ENCODE data around the gene IQCN. TPM values are rescaled to one million over a fixed set of nuclear protein-coding genes. Genes with fewer than 3 reads are reported as not detected.

Gene IQCN
- total RNA-seq, 2 experiments from 2014 or later, result 0.38 to 1.1 TPM

DNA sequence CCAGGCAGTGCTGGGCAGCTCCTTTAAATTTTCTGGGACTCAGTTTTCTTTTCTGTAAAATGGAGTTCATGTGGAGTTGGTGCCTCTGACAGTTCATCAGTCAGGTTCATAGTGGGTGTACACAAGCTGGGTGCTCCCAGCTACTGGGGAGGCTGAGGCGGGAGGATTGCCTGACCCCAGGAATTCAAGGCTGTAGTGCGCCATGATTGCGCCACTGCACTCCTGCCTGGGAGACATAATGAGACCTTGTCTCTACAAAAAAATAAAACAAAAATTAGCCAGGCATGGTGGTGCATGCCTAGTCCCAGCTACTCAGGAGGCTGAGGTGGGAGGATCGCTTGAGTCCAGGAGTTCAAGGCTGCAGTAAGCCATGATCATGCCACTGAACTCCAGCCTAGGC, 21.1 kb downstream of the IQCN start:
- H4K20me1 ChIP-seq (ENCODE audit: insufficient read depth, low read length), result no peaks in the 10 kb centered on the region
- H3K9me2 ChIP-seq (ENCODE audit: insufficient read depth, low read length), result no peaks in the 10 kb centered on the region
- no peaks in the 10 kb centered on the region for H3K36me3 ChIP-seq (ENCODE audit: insufficient read depth, low read length)
- no peak for TF ChIP-seq EZH2phosphoT487 (IDR thresholded peaks at IDR 0.05; ENCODE audit: borderline replicate concordance, low read depth, low read length)
- TF ChIP-seq, protein P1, sequence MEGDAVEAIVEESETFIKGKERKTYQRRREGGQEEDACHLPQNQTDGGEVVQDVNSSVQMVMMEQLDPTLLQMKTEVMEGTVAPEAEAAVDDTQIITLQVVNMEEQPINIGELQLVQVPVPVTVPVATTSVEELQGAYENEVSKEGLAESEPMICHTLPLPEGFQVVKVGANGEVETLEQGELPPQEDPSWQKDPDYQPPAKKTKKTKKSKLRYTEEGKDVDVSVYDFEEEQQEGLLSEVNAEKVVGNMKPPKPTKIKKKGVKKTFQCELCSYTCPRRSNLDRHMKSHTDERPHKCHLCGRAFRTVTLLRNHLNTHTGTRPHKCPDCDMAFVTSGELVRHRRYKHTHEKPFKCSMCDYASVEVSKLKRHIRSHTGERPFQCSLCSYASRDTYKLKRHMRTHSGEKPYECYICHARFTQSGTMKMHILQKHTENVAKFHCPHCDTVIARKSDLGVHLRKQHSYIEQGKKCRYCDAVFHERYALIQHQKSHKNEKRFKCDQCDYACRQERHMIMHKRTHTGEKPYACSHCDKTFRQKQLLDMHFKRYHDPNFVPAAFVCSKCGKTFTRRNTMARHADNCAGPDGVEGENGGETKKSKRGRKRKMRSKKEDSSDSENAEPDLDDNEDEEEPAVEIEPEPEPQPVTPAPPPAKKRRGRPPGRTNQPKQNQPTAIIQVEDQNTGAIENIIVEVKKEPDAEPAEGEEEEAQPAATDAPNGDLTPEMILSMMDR (conservative IDR thresholded peaks at IDR 0.05; ENCODE audit: low read length), result no peak
- BruUV-seq (replicated peaks), result no TSS peak
- H2AFZ ChIP-seq (ENCODE audit: low read length), result no peak overlapping the region
- H3K27ac ChIP-seq (ENCODE audit: low read depth, low read length, poor library complexity, severe bottlenecking), result no peak overlapping the region
- intact Hi-C loops (cut with micrococcal nuclease; ENCODE audit: unreplicated experiment), result no loop called here
- no peak for DNase-seq (ENCODE audit: low spot score)
- H3K4me1 ChIP-seq (ENCODE audit: insufficient read depth, low read length, poor library complexity, severe bottlenecking), result peaks cover 24% of the 10 kb centered on the region
- H3K79me2 ChIP-seq (ENCODE audit: insufficient read depth, low read depth, low read length), result no peaks in the 10 kb centered on the region
- no peak overlapping the region for H3K4me3 ChIP-seq (ENCODE audit: low read depth, low read length, poor library complexity, severe bottlenecking)
- no peak overlapping the region for H3K4me2 ChIP-seq (ENCODE audit: low read length)
- no peaks in the 10 kb centered on the region for H3K9me3 ChIP-seq (ENCODE audit: low read length)
- CTCF ChIA-PET (ENCODE audit: unreplicated experiment), result interaction anchor here (0.8 kb wide), 1 partner anchor 76 kb away, joined by 3 read pairs; no protein-coding TSS in a partner anchor
- POLR2A ChIA-PET, result interaction anchor here (1.1 to 1.4 kb wide), 3 partner anchors 44 to 76 kb away, joined by 3 to 4 read pairs (median 4); partner anchors contain the start of gene RAB3A

DNA sequence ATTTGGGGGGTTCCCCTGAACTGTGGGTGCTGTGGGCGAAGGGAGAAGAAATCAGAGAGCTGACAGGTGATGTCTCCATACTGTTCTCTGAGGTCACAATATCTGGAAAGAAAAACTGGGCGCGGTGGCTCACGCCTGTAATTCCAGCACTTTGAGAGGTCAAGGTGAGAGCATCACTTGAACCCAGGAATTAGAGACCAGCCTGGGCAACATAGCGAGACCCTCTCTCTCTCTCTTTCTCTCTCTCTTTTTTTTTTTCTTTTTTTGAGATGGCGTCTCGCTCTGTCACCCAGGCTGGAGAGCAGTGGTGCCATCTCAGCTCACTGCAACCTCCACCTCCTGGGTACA, 21.9 kb downstream of the IQCN start:
- POLR2A ChIA-PET, result interaction anchor here (1.1 kb wide), 1 partner anchor 76 kb away, joined by 3 read pairs; no protein-coding TSS in a partner anchor
- no peaks in the 10 kb centered on the region for H3K79me2 ChIP-seq (ENCODE audit: insufficient read depth, low read depth, low read length)
- no peaks in the 10 kb centered on the region for H4K20me1 ChIP-seq (ENCODE audit: insufficient read depth, low read length)
- CTCF ChIA-PET (ENCODE audit: unreplicated experiment), result interaction anchor here (0.9 to 1.6 kb wide), 2 partner anchors 44 to 59 kb away, joined by 4 to 6 read pairs; partner anchors contain the start of gene MPV17L2
- TF ChIP-seq, protein P1 (conservative IDR thresholded peaks at IDR 0.05; ENCODE audit: low read length), result no peak
- no peak for TF ChIP-seq EZH2phosphoT487 (IDR thresholded peaks at IDR 0.05; ENCODE audit: borderline replicate concordance, low read depth, low read length)
- no peak overlapping the region for H3K4me3 ChIP-seq (ENCODE audit: low read depth, low read length, poor library complexity, severe bottlenecking)
- H3K36me3 ChIP-seq (ENCODE audit: insufficient read depth, low read length), result no peaks in the 10 kb centered on the region
- DNase-seq (ENCODE audit: low spot score), result no peak
- no peak overlapping the region for H3K4me2 ChIP-seq (ENCODE audit: low read length)
- H3K9me2 ChIP-seq (ENCODE audit: insufficient read depth, low read length), result no peaks in the 10 kb centered on the region
- no peak overlapping the region for H2AFZ ChIP-seq (ENCODE audit: low read length)
- peaks cover 24% of the 10 kb centered on the region for H3K4me1 ChIP-seq (ENCODE audit: insufficient read depth, low read length, poor library complexity, severe bottlenecking)
- no TSS peak for BruUV-seq (replicated peaks)
- intact Hi-C loops (cut with micrococcal nuclease; ENCODE audit: unreplicated experiment), result no loop called here
- no peaks in the 10 kb centered on the region for H3K9me3 ChIP-seq (ENCODE audit: low read length)
- no peak overlapping the region for H3K27ac ChIP-seq (ENCODE audit: low read depth, low read length, poor library complexity, severe bottlenecking)

DNA sequence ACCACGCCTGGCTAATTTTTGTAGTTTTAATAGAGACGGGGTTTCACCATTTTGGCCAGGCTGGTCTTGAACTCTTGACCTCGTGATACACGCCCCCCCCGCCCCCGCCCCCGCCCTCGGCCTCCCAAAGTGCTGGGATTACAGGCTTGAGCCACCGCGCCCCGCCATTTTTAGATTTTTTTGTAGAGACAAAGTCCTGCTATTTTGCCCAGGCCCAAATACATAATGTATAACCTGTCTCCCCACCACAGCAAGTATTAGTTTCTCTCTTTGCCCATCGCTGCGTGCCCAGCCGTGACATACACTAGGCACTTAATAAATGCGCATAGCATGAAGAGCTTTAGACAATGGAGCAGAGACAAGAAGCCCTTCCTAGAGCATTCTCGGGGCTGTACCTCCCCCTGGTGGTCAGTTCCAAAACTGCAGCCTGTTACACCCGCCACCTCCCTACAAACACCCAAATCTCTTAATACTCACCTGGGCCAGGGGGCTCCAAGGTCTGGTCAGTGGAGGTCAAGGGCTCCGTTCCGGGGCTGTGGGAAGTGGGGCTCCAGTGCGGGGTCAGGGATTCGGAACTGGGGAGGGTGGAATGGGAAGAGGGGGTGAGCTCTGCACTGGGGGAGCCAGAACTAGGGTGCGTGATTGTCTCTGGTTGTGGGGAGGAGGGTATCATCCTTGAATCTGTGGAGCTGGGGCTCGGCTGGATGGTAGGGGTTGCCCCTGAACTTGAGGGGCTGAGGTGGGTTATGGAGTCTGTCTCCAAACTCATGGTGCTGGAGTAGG, 22.5 kb downstream of the IQCN start:
- TF ChIP-seq, protein P1 (conservative IDR thresholded peaks at IDR 0.05; ENCODE audit: low read length), result peak; percentile 99
- TF ChIP-seq EZH2phosphoT487 (IDR thresholded peaks at IDR 0.05; ENCODE audit: borderline replicate concordance, low read depth, low read length), result no peak
- BruUV-seq (replicated peaks), result no TSS peak

More for the DNA sequence above, 22.5 kb downstream of the IQCN start:
- CTCF ChIA-PET (ENCODE audit: unreplicated experiment), result interaction anchor here (0.9 to 1.6 kb wide), 2 partner anchors 43 to 59 kb away, joined by 4 to 6 read pairs; partner anchors contain the start of gene MPV17L2
- no peak overlapping the region for H3K4me2 ChIP-seq (ENCODE audit: low read length)
- peak; percentile 74 for DNase-seq (ENCODE audit: low spot score)
- intact Hi-C loops (cut with micrococcal nuclease; ENCODE audit: unreplicated experiment), result loop anchor here (1.0 to 2.0 kb wide), 2 partner anchors 23 to 43 kb away; no protein-coding TSS in a partner anchor
- no peaks in the 10 kb centered on the region for H3K9me3 ChIP-seq (ENCODE audit: low read length)
- POLR2A ChIA-PET, result no interaction called here
- no peak overlapping the region for H2AFZ ChIP-seq (ENCODE audit: low read length)
- H3K4me1 ChIP-seq (ENCODE audit: insufficient read depth, low read length, poor library complexity, severe bottlenecking), result peaks cover 24% of the 10 kb centered on the region
- no peak overlapping the region for H3K27ac ChIP-seq (ENCODE audit: low read depth, low read length, poor library complexity, severe bottlenecking)
- no peak overlapping the region for H3K4me3 ChIP-seq (ENCODE audit: low read depth, low read length, poor library complexity, severe bottlenecking)
- H3K36me3 ChIP-seq (ENCODE audit: insufficient read depth, low read length), result no peaks in the 10 kb centered on the region
- no peaks in the 10 kb centered on the region for H3K79me2 ChIP-seq (ENCODE audit: insufficient read depth, low read depth, low read length)
- no peaks in the 10 kb centered on the region for H3K9me2 ChIP-seq (ENCODE audit: insufficient read depth, low read length)
- H4K20me1 ChIP-seq (ENCODE audit: insufficient read depth, low read length), result no peaks in the 10 kb centered on the region
